Retina (tissue), 1 donor: ENCODE results near the gene ZNF717.
A peak's percentile ranks its signal among the peaks of the same experiment; 100 is the strongest.
"Not testable (repeated sequence)": the region's sequence is repeated elsewhere in the genome, so short reads cannot be mapped to it uniquely, and the experiment has no call there.

Source experiments
- DNase-seq: peaks from one replicate; pipeline ENCODE4 v3.0.0-alpha.2; 2016

ZNF717 gene

DNA sequence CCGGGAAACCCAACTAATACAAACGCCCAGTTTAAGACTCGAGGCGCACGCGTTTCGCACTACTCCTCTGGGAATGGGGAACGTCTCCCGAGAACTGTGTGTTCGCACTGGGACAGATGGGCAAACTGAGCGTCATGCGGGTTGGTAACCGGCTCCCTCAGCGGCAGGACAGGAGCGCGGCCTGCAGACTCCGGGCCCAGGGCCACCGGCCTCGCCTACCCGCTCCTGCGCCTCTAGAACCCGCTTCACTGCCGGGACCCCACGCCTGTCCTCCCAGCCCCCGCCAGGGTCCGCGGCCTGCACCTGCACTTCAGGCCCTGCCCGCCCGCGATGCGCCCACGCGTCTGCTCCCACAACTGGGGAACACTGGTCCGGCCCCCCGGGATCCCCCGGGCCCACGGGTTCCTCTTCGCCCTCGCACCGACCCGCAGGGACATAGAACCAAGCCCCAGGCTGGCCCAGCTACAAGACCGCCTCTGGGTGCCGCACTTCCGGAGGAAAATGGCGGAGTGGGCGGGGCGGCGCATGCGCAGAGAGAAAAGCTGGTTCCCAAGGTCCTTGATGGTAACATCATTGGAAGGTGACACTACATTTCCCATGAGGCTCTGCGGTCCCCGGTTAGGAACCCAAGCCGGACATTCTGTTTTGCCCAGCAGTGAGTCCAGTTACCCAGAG lies at the start of gene ZNF717:
TSS of gene ZNF717 (minus strand) at position 469 of the 675 bp plus-strand sequence. CDS start 2,187 bp downstream, outside the sequence.
- DNase-seq = peak; percentile 92

DNA sequence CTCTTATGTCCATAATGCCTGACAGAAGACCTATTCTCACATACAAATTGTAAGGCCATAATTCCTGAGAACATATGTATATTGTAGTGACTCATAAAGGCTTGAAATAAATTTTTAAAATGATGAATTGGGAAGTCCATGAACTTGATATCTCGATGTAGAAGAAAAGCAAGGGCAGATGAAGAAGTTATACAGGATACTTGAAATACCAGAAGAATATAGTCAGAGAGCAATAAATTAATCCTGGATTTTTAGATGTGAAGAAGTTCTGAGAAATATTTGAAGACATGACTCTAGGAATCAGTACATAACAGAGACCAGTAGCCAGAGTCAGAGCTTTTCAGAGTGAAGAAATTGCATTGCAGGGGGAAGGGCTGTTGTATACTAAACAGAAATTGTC lies 45.7 kb upstream of the ZNF717 start:
- DNase-seq = not testable (repeated sequence)

DNA sequence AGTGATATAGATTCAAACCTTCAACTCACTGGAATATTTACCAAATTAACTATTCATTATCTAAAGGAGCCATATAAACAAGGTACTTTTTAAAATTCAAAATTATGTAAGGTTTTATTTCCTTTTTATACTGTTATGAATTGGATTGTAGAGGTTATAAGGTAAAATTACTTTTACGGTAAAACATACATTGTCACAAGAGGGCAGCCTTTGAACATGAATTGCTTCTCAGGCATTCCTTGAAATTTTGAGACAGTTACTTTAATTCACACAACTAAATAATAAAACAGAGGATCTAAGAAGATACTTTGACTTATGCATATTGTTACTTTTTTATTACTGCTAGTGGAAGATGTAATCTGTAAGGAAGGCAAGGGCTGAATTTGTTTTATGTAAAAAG lies 32.7 kb upstream of the ZNF717 start:
- DNase-seq = not testable (repeated sequence)

DNA sequence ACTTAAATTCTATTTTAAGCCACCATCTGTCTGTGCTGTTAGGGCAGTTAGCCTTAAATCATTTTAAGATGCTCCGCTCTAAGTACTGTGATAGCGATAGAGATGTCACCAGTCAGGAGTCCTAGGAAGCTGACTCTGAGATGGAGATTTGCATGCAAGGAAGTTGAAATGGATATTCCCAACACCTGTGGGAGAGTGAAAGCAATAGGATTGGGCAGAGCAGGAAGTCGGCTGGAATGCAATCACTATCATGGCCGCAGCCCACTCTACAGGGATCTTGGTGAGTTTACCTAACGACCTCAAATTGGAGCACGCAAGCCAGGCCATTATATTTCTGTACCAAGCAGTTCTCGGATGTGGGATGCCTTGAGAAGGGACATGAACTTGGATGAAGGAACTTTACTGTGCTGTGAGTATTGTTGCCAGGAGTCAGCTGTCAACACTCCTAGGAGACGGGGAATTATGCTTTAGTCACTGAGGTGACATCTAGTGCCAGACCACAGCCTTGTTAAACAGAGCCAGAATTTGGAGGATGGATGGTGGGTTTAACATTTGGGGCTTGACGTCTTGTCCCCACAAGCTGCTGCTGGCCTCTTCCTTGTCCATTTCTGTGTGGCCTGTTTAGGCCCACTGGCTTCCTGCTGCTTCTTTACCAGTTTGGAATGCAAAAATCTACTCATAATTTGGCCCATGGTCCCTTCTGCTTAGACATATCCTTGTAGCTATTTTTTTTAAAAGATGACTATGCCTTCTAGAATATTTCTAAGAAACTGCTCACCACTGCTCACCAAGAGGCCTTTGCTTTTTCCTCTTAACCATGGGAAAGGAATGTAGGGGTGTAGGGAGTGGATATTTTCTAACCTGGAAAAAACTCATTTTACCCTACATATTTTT lies 31.2 kb upstream of the ZNF717 start:
- not testable (repeated sequence) for DNase-seq

DNA sequence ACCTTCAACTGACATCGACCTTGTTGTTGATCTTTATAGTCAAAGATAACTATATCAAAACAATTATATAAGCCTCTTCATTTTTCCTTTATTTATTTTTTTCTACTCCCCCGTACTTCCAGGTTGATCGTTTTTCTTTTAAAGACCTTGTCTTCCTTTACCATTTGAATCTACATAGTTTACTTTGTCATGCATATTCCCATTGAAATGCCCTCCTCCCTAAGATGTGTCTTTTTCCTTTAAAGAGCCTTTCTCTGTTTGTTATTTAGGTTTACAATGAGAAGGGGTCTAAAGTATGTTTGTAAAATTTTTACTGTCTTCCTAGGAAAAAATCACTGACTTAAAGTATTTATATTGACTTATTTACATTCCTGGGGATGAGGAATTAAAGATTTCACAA lies 29.4 kb upstream of the ZNF717 start:
- DNase-seq = no peak

DNA sequence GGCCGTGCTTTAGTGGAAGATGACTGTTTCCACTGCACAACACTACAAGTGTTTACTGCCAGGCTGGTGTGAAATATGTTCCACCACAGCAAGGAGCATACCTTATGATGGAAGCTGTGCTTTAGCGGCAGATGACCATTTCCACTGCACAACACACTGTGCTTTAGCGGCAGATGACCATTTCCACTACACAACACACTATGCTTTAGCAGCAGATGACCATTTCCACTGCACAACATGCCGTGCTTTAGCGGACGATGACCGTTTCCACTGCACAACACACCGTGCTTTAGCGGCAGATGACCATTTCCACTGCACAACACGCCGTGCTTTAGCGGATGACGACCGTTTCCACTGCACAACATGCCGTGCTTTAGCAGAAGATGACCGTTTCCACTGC lies 2.8 kb downstream of the ZNF717 start:
- no peak for DNase-seq

DNA sequence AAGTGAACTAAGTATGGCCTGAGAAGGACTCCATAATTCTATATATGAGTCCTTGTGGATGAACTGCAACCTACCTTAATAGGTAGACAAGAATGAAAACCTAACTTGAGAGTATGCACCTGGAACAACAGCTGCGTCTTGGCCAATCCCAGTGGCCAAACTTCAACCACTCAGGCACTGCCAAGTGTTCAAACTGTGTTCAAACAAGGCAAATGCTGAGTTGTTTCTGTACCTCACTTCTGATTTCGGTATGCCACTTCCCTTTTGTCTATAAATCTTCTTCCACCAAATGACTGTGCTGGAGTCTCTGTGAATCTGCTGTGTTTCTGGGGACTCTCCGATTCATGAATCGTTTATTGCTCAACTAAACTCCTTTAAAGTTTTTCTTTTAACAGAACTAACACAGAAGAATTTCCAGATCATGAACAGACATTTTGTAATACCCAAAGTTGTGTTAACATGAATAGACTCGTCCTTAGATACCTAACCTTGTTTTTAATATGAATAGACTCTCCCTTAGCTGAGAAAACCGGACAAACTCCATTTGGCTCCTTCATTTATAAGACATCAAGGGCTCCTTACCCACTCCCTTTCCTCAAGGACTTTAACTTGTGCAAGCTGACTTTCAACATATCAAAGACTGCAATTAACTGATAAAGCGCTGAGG lies 4.1 kb downstream of the ZNF717 start:
- no peak for DNase-seq

DNA sequence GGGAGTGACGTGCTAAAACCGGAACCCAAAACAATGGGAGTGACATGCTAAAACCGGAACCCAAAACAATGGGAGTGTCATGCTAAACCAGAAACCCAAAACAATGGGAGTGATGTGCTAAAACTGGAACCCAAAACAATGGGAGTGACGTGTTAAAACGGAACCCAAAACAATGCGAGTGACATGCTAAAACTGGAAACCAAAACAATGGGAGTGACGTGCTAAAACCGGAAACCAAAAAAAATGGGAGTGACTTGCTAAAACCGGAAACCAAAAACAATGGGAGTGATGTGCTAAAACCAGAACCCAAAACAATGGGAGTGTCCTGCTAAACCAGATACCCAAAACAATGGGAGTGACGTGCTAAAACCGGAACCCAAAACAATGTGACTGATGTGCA lies 7.6 kb downstream of the ZNF717 start:
- DNase-seq = not testable (repeated sequence)

DNA sequence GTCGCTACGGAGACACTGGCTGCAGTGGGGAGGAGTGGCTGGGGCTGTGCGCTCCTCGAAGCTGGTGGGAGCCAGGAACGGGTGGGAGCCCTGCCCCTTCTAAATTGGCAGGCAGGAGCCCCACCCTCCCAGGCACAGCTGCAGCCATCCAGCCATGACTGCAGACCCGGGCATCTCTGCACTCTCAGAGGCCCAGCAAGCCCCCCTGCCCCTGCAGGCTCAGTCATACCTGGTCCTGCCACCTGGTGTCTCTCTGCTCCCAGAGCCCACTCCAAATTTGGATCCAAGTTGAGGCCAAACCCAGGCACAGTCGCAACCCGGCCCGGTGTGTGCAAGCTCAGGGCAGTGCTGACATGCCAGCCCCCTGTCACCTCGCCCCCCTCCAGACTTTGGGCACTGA lies 13.7 kb downstream of the ZNF717 start:
- DNase-seq = not testable (repeated sequence)

DNA sequence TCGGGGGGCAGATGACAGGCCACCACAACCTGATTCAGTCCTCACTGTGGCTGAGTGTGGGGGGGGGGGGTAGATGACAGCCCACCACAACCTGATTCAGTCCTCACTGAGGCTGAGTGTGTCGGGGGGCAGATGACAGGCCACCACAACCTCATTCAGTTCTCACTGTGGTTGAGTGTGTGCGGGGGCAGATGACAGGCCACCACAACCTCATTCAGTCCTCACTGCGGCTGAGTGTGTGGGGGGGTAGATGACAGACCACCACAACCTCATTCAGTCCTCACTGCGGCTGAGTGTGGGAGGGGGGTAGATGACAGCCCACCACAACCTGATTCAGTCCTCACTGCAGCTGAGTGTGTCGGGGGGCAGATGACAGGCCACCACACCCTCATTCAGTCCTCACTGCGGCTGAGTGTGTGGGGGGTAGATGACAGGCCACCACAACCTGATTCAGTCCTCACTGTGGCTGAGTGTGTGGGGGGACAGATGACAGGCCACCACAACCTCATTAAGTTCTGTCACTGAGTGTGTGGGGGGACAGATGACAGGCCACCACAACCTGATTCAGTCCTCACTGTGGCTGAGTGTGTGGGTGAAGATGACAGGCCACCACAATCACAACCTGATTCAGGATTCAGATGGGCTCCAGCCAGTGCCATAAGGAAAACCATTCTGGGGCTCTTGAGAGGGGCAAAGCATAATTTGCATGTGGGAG lies 16.9 kb downstream of the ZNF717 start:
- DNase-seq = no peak

DNA sequence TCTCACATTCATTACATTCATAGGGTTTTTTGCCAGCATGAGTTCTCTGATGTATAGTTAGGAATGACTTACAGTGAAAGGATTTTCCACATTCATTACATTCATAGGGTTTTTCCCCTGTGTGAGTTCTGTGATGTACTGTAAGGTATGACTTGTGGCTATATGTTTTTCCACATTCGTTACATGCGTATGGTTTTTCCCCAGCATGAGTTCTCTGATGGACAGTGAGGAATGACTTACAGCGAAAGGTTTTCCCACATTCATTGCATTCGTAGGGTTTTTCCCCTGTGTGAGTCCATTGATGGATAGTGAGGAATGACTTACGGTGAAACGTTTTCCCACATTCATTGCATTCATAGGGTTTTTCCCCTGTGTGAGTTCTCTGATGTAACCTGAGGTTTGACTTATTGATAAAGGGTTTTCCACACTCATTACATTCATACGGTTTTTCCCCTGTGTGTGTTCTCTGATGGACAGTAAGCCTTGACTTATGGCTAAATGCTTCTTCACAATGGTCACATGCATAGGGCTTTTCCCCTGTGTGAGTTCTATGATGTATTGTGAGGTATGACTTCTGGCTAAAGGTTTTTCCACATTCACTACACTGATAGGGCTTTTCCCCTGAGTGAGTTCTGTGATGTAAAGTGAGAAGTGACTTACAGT lies 47.4 kb downstream of the ZNF717 start:
- peak; percentile 20 for DNase-seq

DNA sequence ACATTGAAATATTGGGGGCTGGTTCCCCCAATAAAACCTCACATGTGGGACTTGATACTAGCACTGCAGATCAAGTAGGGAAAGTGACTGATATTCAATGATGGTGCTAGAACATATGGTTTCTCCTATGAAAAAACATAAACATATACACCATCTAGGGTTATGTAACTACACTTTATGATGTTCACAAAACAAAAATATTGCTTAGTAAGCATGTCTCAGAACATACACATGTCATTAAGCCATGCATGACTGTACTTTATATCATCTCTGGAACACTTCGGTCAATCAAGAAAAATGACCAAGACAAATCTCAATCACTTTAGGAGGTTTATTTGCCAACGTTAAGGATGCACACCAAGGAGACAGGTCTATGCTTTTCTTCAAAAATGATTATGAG lies 57.4 kb downstream of the ZNF717 start:
- no peak for DNase-seq

DNA sequence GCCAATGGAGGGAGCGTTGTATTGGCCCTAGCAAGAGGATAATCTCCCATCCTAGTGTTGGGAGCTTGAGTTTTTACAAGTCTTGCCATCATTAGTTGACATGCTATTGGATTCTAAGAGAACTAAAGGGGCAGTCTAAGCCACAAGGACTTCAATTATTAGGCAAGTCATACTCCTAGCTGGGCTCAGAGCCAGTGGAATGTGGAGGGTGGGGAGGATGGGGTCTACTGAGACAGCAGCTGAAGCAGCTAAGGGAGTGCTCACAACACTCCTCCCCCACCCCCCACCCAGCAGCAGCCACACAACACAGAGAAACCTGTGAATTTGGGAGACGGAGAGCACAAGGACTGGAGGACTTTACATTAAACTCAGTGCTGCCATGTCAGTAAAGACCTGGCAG lies 93.3 kb downstream of the ZNF717 start:
- DNase-seq = no peak

DNA sequence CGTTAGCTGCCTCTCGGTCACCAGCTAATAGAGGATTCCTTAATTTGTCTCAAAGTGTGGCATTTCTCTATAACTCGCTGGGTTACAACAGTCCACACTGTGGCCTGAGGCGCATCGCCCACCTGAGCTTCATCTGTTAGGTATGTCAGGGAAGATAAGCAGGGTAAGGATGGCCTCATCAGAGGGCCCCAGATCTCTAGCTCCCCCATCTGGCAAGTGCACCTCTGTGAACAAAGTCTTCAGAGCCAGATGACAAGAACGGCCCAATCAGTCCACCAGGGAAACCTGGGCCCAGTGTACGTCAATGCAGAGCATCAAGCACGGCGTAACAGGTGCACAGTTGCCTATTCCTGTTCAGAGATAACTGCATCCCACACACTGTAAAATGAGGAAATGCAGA lies 98.0 kb downstream of the ZNF717 start:
- no peak for DNase-seq
